ENCODE results near the gene TOE1. TPM values are rescaled to one million over a fixed set of nuclear protein-coding genes. Genes with fewer than 3 reads are reported as not detected.
"Not testable (repeated sequence)": the region's sequence is repeated elsewhere in the genome, so short reads cannot be mapped to it uniquely, and the experiment has no call there.

TOE1 gene
- total RNA-seq, 1 donor from 2014 or later: 4.3 TPM

GRCh38 chr1:45381243-45381642 is 41.3 kb downstream of the TOE1 start:
- no peaks in the 10 kb centered on the region for H3K4me1 ChIP-seq (ENCODE audit: insufficient read depth, low read length)
- no peak overlapping the region for H3K4me3 ChIP-seq (ENCODE audit: insufficient read depth, low read depth, low read length)
- Mint-ChIP-seq H3K36me3 (ENCODE audit: low read depth, unreplicated experiment) (no peaks in the 10 kb centered on the region), H3K9me3 (ENCODE audit: unreplicated experiment) (no peaks in the 10 kb centered on the region), H3K4me1 (ENCODE audit: low read depth, unreplicated experiment) (no peaks in the 10 kb centered on the region), H3K27me3 (ENCODE audit: low read depth, unreplicated experiment) (no peaks in the 10 kb centered on the region), H3K4me3 (ENCODE audit: unreplicated experiment) (no peak overlapping the region), H3K27ac (ENCODE audit: unreplicated experiment) (no peak overlapping the region)
- H4K20me1 ChIP-seq (ENCODE audit: insufficient read depth, low read length): no peaks in the 10 kb centered on the region
- H3K27ac ChIP-seq (ENCODE audit: low read depth, low read length): no peak overlapping the region
- no peak for TF ChIP-seq EZH2 (IDR thresholded peaks at IDR 0.05; ENCODE audit: insufficient read depth, low read length)
- TF ChIP-seq, protein P1, sequence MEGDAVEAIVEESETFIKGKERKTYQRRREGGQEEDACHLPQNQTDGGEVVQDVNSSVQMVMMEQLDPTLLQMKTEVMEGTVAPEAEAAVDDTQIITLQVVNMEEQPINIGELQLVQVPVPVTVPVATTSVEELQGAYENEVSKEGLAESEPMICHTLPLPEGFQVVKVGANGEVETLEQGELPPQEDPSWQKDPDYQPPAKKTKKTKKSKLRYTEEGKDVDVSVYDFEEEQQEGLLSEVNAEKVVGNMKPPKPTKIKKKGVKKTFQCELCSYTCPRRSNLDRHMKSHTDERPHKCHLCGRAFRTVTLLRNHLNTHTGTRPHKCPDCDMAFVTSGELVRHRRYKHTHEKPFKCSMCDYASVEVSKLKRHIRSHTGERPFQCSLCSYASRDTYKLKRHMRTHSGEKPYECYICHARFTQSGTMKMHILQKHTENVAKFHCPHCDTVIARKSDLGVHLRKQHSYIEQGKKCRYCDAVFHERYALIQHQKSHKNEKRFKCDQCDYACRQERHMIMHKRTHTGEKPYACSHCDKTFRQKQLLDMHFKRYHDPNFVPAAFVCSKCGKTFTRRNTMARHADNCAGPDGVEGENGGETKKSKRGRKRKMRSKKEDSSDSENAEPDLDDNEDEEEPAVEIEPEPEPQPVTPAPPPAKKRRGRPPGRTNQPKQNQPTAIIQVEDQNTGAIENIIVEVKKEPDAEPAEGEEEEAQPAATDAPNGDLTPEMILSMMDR (IDR thresholded peaks at IDR 0.05; ENCODE audit: insufficient read depth, low read depth, low read length): no peak
- no peak overlapping the region for H3K4me2 ChIP-seq (ENCODE audit: low read length)
- no peaks in the 10 kb centered on the region for H3K9me3 ChIP-seq (ENCODE audit: insufficient read depth, low read depth, low read length)
- no peaks in the 10 kb centered on the region for H3K27me3 ChIP-seq (ENCODE audit: insufficient read depth, low read length)
- no peak for FAIRE-seq
- DNase-seq (ENCODE audit: low read depth): no peak
- no peaks in the 10 kb centered on the region for H3K79me2 ChIP-seq (ENCODE audit: insufficient read depth, low read length)
- H3K9ac ChIP-seq (ENCODE audit: low read length): no peak overlapping the region
- H2AFZ ChIP-seq (ENCODE audit: low read depth, low read length): no peak overlapping the region
- no peaks in the 10 kb centered on the region for H3K36me3 ChIP-seq (ENCODE audit: insufficient read depth, low read length)

- Mint-ChIP-seq H3K4me3 (ENCODE audit: unreplicated experiment) (no peak overlapping the region), H3K36me3 (ENCODE audit: low read depth, unreplicated experiment) (no peaks in the 10 kb centered on the region), H3K27me3 (ENCODE audit: low read depth, unreplicated experiment) (no peaks in the 10 kb centered on the region), H3K4me1 (ENCODE audit: low read depth, unreplicated experiment) (no peaks in the 10 kb centered on the region), H3K9me3 (ENCODE audit: unreplicated experiment) (no peaks in the 10 kb centered on the region), H3K27ac (ENCODE audit: unreplicated experiment) (no peak overlapping the region)
- Histone ChIP-seq H3K9ac (ENCODE audit: low read length) (no peak overlapping the region), H3K36me3 (ENCODE audit: insufficient read depth, low read length) (no peaks in the 10 kb centered on the region), H3K4me1 (ENCODE audit: insufficient read depth, low read length) (no peaks in the 10 kb centered on the region), H3K4me2 (ENCODE audit: low read length) (no peak overlapping the region), H3K4me3 (ENCODE audit: insufficient read depth, low read depth, low read length) (no peak overlapping the region), H3K27me3 (ENCODE audit: insufficient read depth, low read length) (no peaks in the 10 kb centered on the region), H3K79me2 (ENCODE audit: insufficient read depth, low read length) (no peaks in the 10 kb centered on the region), H3K9me3 (ENCODE audit: insufficient read depth, low read depth, low read length) (no peaks in the 10 kb centered on the region), H3K27ac (ENCODE audit: low read depth, low read length) (no peak overlapping the region), H2AFZ (ENCODE audit: low read depth, low read length) (no peak overlapping the region), H4K20me1 (ENCODE audit: insufficient read depth, low read length) (no peaks in the 10 kb centered on the region)
- DNase-seq (ENCODE audit: low read depth): no peak
- no peak for FAIRE-seq
- no peak for TF ChIP-seq EZH2 (IDR thresholded peaks at IDR 0.05; ENCODE audit: insufficient read depth, low read length)
- TF ChIP-seq, protein P1 (IDR thresholded peaks at IDR 0.05; ENCODE audit: insufficient read depth, low read depth, low read length): no peak
These were observed 43.2 kb downstream of the TOE1 start for GRCh38 chr1:45383191-45383590.

DNA sequence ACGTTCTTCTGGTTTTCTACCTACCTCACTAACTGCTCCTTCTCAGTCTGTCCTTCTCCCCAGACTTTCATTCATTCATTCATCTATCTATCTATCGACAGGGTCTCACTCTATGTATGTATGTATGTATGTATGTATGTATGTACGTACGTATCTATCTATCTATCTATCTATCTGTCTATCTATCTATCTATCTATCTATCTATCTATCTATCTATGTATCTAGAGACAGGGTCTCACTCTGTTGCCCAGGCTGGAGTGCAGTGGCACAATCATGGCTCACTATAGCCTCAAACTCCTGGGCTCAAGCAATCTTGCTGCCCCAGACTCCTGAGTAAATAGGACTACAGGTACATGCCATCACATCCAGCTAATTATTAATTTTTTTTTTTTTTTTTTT is 44.2 kb downstream of the TOE1 start:
- not testable (repeated sequence) for H3K9ac ChIP-seq (ENCODE audit: low read length); H3K4me1 Mint-ChIP-seq (ENCODE audit: low read depth, unreplicated experiment); H3K36me3 Mint-ChIP-seq (ENCODE audit: low read depth, unreplicated experiment); DNase-seq (ENCODE audit: low read depth); H3K27ac Mint-ChIP-seq (ENCODE audit: unreplicated experiment); H4K20me1 ChIP-seq (ENCODE audit: insufficient read depth, low read length); H3K27me3 ChIP-seq (ENCODE audit: insufficient read depth, low read length); H3K4me3 ChIP-seq (ENCODE audit: insufficient read depth, low read depth, low read length); H3K36me3 ChIP-seq (ENCODE audit: insufficient read depth, low read length); H3K79me2 ChIP-seq (ENCODE audit: insufficient read depth, low read length); H3K27me3 Mint-ChIP-seq (ENCODE audit: low read depth, unreplicated experiment); FAIRE-seq; H3K9me3 ChIP-seq (ENCODE audit: insufficient read depth, low read depth, low read length); H2AFZ ChIP-seq (ENCODE audit: low read depth, low read length); H3K9me3 Mint-ChIP-seq (ENCODE audit: unreplicated experiment); H3K4me3 Mint-ChIP-seq (ENCODE audit: unreplicated experiment); H3K4me1 ChIP-seq (ENCODE audit: insufficient read depth, low read length); H3K4me2 ChIP-seq (ENCODE audit: low read length); H3K27ac ChIP-seq (ENCODE audit: low read depth, low read length)
